Measurements from ENCODE around the gene AMZ2. TPM values are rescaled to one million over a fixed set of nuclear protein-coding genes. Genes with fewer than 3 reads are reported as not detected.

Gene AMZ2
- total RNA-seq, 1 experiment from 2014 or later, result 54.6 TPM

DNA sequence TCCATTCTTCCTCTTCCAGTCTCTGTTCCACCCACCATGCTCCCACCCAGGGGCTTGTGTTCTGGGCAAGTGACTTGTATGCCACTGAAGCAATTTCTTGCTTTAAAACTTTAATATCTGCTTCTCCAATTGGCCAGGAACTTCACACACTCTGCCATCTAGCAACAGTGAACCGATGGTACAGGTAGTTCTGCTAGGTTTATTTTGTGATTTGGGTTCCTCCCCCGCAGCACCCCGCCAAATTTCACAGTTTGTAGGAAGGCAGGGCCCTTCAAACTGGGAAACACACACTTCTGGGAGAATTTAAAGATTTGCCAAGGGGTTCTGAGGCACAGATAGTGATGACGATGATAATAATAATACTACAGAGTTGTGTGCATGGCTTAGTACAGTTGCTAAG is 46.8 kb downstream of the AMZ2 start (continued):
- TF ChIP-seq, protein P1, sequence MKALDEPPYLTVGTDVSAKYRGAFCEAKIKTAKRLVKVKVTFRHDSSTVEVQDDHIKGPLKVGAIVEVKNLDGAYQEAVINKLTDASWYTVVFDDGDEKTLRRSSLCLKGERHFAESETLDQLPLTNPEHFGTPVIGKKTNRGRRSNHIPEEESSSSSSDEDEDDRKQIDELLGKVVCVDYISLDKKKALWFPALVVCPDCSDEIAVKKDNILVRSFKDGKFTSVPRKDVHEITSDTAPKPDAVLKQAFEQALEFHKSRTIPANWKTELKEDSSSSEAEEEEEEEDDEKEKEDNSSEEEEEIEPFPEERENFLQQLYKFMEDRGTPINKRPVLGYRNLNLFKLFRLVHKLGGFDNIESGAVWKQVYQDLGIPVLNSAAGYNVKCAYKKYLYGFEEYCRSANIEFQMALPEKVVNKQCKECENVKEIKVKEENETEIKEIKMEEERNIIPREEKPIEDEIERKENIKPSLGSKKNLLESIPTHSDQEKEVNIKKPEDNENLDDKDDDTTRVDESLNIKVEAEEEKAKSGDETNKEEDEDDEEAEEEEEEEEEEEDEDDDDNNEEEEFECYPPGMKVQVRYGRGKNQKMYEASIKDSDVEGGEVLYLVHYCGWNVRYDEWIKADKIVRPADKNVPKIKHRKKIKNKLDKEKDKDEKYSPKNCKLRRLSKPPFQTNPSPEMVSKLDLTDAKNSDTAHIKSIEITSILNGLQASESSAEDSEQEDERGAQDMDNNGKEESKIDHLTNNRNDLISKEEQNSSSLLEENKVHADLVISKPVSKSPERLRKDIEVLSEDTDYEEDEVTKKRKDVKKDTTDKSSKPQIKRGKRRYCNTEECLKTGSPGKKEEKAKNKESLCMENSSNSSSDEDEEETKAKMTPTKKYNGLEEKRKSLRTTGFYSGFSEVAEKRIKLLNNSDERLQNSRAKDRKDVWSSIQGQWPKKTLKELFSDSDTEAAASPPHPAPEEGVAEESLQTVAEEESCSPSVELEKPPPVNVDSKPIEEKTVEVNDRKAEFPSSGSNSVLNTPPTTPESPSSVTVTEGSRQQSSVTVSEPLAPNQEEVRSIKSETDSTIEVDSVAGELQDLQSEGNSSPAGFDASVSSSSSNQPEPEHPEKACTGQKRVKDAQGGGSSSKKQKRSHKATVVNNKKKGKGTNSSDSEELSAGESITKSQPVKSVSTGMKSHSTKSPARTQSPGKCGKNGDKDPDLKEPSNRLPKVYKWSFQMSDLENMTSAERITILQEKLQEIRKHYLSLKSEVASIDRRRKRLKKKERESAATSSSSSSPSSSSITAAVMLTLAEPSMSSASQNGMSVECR (CRISPR knock-in tag; IDR thresholded peaks at IDR 0.05; ENCODE audit: borderline replicate concordance), result no peak
- TF ChIP-seq ELF4 (CRISPR knock-in tag; IDR thresholded peaks at IDR 0.05; ENCODE audit: low read depth) (no peak), SMAD3 (CRISPR knock-in tag; IDR thresholded peaks at IDR 0.05; ENCODE audit: borderline replicate concordance) (no peak), ZNF219 (CRISPR knock-in tag; IDR thresholded peaks at IDR 0.05; ENCODE audit: borderline replicate concordance) (no peak), FOXJ3 (CRISPR knock-in tag; IDR thresholded peaks at IDR 0.05; ENCODE audit: borderline replicate concordance) (no peak), MYBL2 (CRISPR knock-in tag; IDR thresholded peaks at IDR 0.05) (no peak)
- TF ChIP-seq, protein P2, sequence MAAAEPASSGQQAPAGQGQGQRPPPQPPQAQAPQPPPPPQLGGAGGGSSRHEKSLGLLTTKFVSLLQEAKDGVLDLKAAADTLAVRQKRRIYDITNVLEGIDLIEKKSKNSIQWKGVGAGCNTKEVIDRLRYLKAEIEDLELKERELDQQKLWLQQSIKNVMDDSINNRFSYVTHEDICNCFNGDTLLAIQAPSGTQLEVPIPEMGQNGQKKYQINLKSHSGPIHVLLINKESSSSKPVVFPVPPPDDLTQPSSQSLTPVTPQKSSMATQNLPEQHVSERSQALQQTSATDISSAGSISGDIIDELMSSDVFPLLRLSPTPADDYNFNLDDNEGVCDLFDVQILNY (CRISPR knock-in tag; IDR thresholded peaks at IDR 0.05), result no peak
- TF ChIP-seq, protein P3, sequence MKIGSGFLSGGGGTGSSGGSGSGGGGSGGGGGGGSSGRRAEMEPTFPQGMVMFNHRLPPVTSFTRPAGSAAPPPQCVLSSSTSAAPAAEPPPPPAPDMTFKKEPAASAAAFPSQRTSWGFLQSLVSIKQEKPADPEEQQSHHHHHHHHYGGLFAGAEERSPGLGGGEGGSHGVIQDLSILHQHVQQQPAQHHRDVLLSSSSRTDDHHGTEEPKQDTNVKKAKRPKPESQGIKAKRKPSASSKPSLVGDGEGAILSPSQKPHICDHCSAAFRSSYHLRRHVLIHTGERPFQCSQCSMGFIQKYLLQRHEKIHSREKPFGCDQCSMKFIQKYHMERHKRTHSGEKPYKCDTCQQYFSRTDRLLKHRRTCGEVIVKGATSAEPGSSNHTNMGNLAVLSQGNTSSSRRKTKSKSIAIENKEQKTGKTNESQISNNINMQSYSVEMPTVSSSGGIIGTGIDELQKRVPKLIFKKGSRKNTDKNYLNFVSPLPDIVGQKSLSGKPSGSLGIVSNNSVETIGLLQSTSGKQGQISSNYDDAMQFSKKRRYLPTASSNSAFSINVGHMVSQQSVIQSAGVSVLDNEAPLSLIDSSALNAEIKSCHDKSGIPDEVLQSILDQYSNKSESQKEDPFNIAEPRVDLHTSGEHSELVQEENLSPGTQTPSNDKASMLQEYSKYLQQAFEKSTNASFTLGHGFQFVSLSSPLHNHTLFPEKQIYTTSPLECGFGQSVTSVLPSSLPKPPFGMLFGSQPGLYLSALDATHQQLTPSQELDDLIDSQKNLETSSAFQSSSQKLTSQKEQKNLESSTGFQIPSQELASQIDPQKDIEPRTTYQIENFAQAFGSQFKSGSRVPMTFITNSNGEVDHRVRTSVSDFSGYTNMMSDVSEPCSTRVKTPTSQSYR (CRISPR knock-in tag; IDR thresholded peaks at IDR 0.05), result no peak

DNA sequence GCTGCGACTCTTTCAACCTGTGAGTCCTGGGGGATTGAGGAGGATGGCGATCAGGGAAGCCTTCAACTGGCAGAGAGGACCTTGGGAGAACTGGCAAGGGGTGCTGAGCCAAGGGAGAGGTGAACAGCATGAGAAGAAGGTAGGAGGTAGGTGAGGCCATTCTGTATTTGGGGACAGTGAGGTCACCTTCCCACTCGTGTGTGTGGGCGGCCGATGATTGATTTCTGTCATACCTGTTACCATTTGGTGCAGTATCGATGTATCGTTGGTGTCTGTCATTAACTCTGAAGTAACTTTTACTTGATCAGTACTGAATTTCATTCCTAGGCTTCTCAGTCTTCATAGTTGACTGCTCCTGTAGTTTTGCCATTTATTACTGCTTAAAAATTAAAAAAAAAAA is 47.2 kb downstream of the AMZ2 start:
- peaks cover 7% of the 10 kb centered on the region for H3K9me3 Mint-ChIP-seq
- no peak for TF ChIP-seq ETV6 (CRISPR knock-in tag; IDR thresholded peaks at IDR 0.05)
- no peak for TF ChIP-seq ZNF423 (CRISPR knock-in tag; IDR thresholded peaks at IDR 0.05)
- POLR2A ChIA-PET, result no interaction called here
- H3K36me3 Mint-ChIP-seq, result no peaks in the 10 kb centered on the region
- DNase-seq (ENCODE audit: low spot score) (no peak), ATAC-seq (no peak)
- no peak overlapping the region for H3K27ac Mint-ChIP-seq
- CTCF ChIA-PET, result interaction anchor here (1.6 kb wide), 1 partner anchor 104 kb away, joined by 7 read pairs; no protein-coding TSS in a partner anchor
- peaks cover 47% of the 10 kb centered on the region for H3K4me1 Mint-ChIP-seq
- peaks cover 30% of the 10 kb centered on the region for H3K27me3 Mint-ChIP-seq (ENCODE audit: low read depth)
- H3K4me3 Mint-ChIP-seq, result no peak overlapping the region

DNA sequence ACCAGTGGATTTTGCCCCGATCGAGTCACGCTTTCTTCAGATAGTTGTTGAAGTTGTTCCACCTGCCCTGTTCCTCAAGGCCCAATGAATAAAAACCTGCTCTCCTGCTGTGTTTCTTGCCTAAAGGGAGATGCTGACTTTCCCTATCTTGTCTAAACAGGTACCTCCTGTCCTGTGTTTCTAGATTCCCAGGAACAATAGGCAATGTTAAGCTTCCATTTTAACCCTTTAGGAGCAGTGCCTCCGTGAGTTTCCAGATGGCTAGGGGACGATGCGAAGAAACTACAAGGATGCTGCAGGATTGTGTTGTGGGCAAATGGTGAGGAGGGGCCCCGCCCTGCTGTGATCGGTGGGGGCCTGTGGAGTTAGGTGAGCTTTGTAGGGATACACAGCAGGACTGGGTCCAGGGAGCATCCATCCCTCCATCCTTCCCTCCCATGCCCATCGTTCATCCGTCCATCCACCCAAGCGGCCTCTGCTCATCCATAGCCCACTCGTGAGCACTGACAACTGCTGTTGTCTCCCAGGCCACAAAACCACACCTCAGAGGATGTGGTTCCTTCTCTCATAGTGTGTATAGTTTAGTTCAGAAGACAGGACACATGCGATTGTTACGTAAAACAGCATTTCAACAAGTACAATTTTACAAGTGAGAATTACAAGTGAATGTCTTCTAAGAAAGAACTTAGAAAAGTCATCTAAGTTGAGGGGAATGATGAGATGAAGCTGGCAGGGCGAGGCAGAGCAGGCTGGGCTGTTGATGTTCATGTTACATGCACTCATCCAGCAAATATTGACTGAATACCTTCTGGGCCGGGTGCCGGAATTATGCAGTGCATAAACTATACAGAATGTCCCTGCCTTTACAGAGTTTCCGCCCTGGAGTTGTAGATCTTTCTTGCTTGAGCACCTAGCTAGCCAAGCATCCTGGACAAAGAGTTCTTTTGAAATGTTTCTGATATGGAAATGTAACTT is 48.7 kb downstream of the AMZ2 start:
- peaks cover 11% of the 10 kb centered on the region for H3K9me3 Mint-ChIP-seq
- DNase-seq (ENCODE audit: low spot score) (no peak), ATAC-seq (no peak; the same call in 1 of the 2 replicates)
- ChIA-PET POLR2A (interaction anchor here (0.7 to 0.8 kb wide), 2 partner anchors 102 to 165 kb away, joined by 3 read pairs; no protein-coding TSS in a partner anchor), CTCF (interaction anchor here (1.6 to 1.7 kb wide), 3 partner anchors 102 to 140 kb away, joined by 4 to 7 read pairs (median 4); no protein-coding TSS in a partner anchor)
- no peak overlapping the region for H3K4me3 Mint-ChIP-seq
- peaks cover 46% of the 10 kb centered on the region for H3K4me1 Mint-ChIP-seq
- H3K27me3 Mint-ChIP-seq (ENCODE audit: low read depth), result peaks cover 21% of the 10 kb centered on the region
- H3K27ac Mint-ChIP-seq, result peak overlapping the region; percentile 20; the same call in 1 of the 2 replicates
- H3K36me3 Mint-ChIP-seq, result no peaks in the 10 kb centered on the region
- 0 out of 2 replicates have a peak, but pooled peaks have one; percentile 7 for TF ChIP-seq ZNF121 (CRISPR knock-in tag; IDR thresholded peaks at IDR 0.05)
- no peak for TF ChIP-seq ZNF263 (CRISPR knock-in tag; IDR thresholded peaks at IDR 0.05; ENCODE audit: low read depth)

All from WTC11 (cell line).